Measurements from ENCODE around the gene OPCML. TPM values are rescaled to one million over a fixed set of nuclear protein-coding genes. Genes with fewer than 3 reads are reported as not detected.

Gene OPCML
- total RNA-seq, 3 donors from 2014 or later (not counting 1 experiment from before 2014, with no cell fraction given) = not detected

GRCh38 chr11:132780046-132780445 lies 752.3 kb downstream of the OPCML start:
- H3K36me3 ChIP-seq (ENCODE audit: control insufficient read depth, insufficient read depth, low read length) = no peaks in the 10 kb centered on the region
- no peaks in the 10 kb centered on the region for H3K9me3 ChIP-seq (ENCODE audit: control insufficient read depth, insufficient read depth, low read length)
- DNase-seq (no peak), ATAC-seq (no peak)
- H3K27ac ChIP-seq (ENCODE audit: low read length) = no peak overlapping the region
- no peak overlapping the region for H3K4me3 Mint-ChIP-seq
- H3K4me3 ChIP-seq (ENCODE audit: low read length) = no peak overlapping the region
- WGBS (ENCODE audit: insufficient coverage) = 79% methylated on average over 5 of the region's 5 CpGs
- H3K27me3 ChIP-seq (ENCODE audit: control insufficient read depth, insufficient read depth, low read length) = no peaks in the 10 kb centered on the region
- no peaks in the 10 kb centered on the region for H3K4me1 ChIP-seq (ENCODE audit: control insufficient read depth, insufficient read depth, low read length)
- no peaks in the 10 kb centered on the region for H3K27me3 Mint-ChIP-seq (ENCODE audit: low read depth in 2 of 2)
- H3K4me1 Mint-ChIP-seq = no peaks in the 10 kb centered on the region
- peaks cover 0 to 3% of the 10 kb centered on the region in 2 donors for H3K9me3 Mint-ChIP-seq
- no peak overlapping the region for H3K27ac Mint-ChIP-seq
- no peaks in the 10 kb centered on the region for H3K36me3 Mint-ChIP-seq
- TF ChIP-seq CTCF (IDR thresholded peaks at IDR 0.05) = no peak
- intact Hi-C loops (cut with micrococcal nuclease) = no loop called here

GRCh38 chr11:132779497-132779896 lies 752.8 kb downstream of the OPCML start:
- ATAC-seq (no peak), DNase-seq (no peak)
- Mint-ChIP-seq H3K27me3 (ENCODE audit: low read depth in 2 of 2) (no peaks in the 10 kb centered on the region), H3K4me3 (no peak overlapping the region), H3K36me3 (no peaks in the 10 kb centered on the region), H3K27ac (no peak overlapping the region), H3K4me1 (no peaks in the 10 kb centered on the region), H3K9me3 (peaks cover 0 to 5% of the 10 kb centered on the region in 2 donors)
- WGBS (ENCODE audit: insufficient coverage) = 62% methylated on average over 1 of the region's 3 CpGs
- H3K36me3 ChIP-seq (ENCODE audit: control insufficient read depth, insufficient read depth, low read length) = no peaks in the 10 kb centered on the region
- no peaks in the 10 kb centered on the region for H3K27me3 ChIP-seq (ENCODE audit: control insufficient read depth, insufficient read depth, low read length)
- no peaks in the 10 kb centered on the region for H3K9me3 ChIP-seq (ENCODE audit: control insufficient read depth, insufficient read depth, low read length)
- TF ChIP-seq CTCF (IDR thresholded peaks at IDR 0.05) = no peak
- intact Hi-C loops (cut with micrococcal nuclease) = no loop called here
- no peaks in the 10 kb centered on the region for H3K4me1 ChIP-seq (ENCODE audit: control insufficient read depth, insufficient read depth, low read length)
- H3K4me3 ChIP-seq (ENCODE audit: low read length) = no peak overlapping the region
- H3K27ac ChIP-seq (ENCODE audit: low read length) = no peak overlapping the region

- H3K27ac ChIP-seq (ENCODE audit: low read length) = no peak overlapping the region
- no peak for TF ChIP-seq CTCF (IDR thresholded peaks at IDR 0.05)
- no peak for ATAC-seq
- DNase-seq = no peak
- no peaks in the 10 kb centered on the region for H3K4me1 ChIP-seq (ENCODE audit: control insufficient read depth, insufficient read depth, low read length)
- no peaks in the 10 kb centered on the region for H3K27me3 ChIP-seq (ENCODE audit: control insufficient read depth, insufficient read depth, low read length)
- Mint-ChIP-seq H3K9me3 (peaks cover 0 to 7% of the 10 kb centered on the region in 2 donors), H3K36me3 (no peaks in the 10 kb centered on the region), H3K27me3 (ENCODE audit: low read depth in 2 of 2) (no peaks in the 10 kb centered on the region), H3K27ac (no peak overlapping the region), H3K4me3 (no peak overlapping the region), H3K4me1 (no peaks in the 10 kb centered on the region)
- 71% methylated on average over 7 of the region's 9 CpGs for WGBS (ENCODE audit: insufficient coverage)
- no peaks in the 10 kb centered on the region for H3K9me3 ChIP-seq (ENCODE audit: control insufficient read depth, insufficient read depth, low read length)
- no peaks in the 10 kb centered on the region for H3K36me3 ChIP-seq (ENCODE audit: control insufficient read depth, insufficient read depth, low read length)
- intact Hi-C loops (cut with micrococcal nuclease) = no loop called here
- H3K4me3 ChIP-seq (ENCODE audit: low read length) = no peak overlapping the region
These were observed 755.0 kb downstream of the OPCML start for GRCh38 chr11:132777067-132777975.

All from natural killer cell (primary cell).